CD1c-positive myeloid dendritic cell (primary cell): Measurements from ENCODE around the gene STAC2.
"Not testable (repeated sequence)": the region's sequence is repeated elsewhere in the genome, so short reads cannot be mapped to it uniquely, and the experiment has no call there.

Experiments
- DNase-seq: peaks from one replicate; pipeline ENCODE4 v3.0.0-alpha.2; 2016; ENCODE audit errors: extremely low spot score

STAC2 gene

GRCh38 chr17:39225308-39225958, at the start of gene STAC2:
Gene STAC2, minus strand, starts transcription at chr17:39225945. Its CDS starts 443 bp downstream, at chr17:39225502.
- no peak for DNase-seq

GRCh38 chr17:39271546-39271945, 45.8 kb upstream of the STAC2 start:
- peak; percentile 5 for DNase-seq

GRCh38 chr17:39270923-39271322, 45.2 kb upstream of the STAC2 start:
- DNase-seq: peak; percentile 41

GRCh38 chr17:39264119-39264518, 38.4 kb upstream of the STAC2 start:
- no peak for DNase-seq

- DNase-seq: no peak
These were observed 35.5 kb upstream of the STAC2 start for GRCh38 chr17:39261286-39261685.

GRCh38 chr17:39252788-39253460, 27.2 kb upstream of the STAC2 start:
- no peak for DNase-seq

- no peak for DNase-seq
These were observed 26.3 kb upstream of the STAC2 start for GRCh38 chr17:39251997-39252396.

GRCh38 chr17:39250076-39250475, 24.3 kb upstream of the STAC2 start:
- not testable (repeated sequence) for DNase-seq

- DNase-seq: no peak
These were observed 20.5 kb upstream of the STAC2 start for GRCh38 chr17:39246274-39246673.

- peak; percentile 88 for DNase-seq
These were observed 19.1 kb upstream of the STAC2 start for GRCh38 chr17:39244600-39245570.

- DNase-seq: no peak
These were observed 18.4 kb upstream of the STAC2 start for GRCh38 chr17:39244016-39244599.

- DNase-seq: no peak
These were observed 17.4 kb upstream of the STAC2 start for GRCh38 chr17:39243155-39243554.

- DNase-seq: no peak
These were observed 14.9 kb upstream of the STAC2 start for GRCh38 chr17:39240631-39241030.

GRCh38 chr17:39239640-39240314, 14.0 kb upstream of the STAC2 start:
- peak; percentile 39 for DNase-seq

- DNase-seq: peak; percentile 74
These were observed 12.7 kb upstream of the STAC2 start for GRCh38 chr17:39238311-39238972.

GRCh38 chr17:39237586-39237985, 11.8 kb upstream of the STAC2 start:
- DNase-seq: no peak

GRCh38 chr17:39236981-39237441, 11.3 kb upstream of the STAC2 start:
- DNase-seq: no peak

- DNase-seq: no peak
These were observed 10.7 kb upstream of the STAC2 start for GRCh38 chr17:39236450-39236927.

GRCh38 chr17:39235555-39236449, 10.1 kb upstream of the STAC2 start:
- peak; percentile 61 for DNase-seq
